GM12892 (cell line): ENCODE data around the gene LHX3.

Source experiments
- POLR2A ChIP-seq: IDR thresholded peaks from 2 replicates; pipeline ENCODE4 v1.6.1; 2011; ENCODE audit warnings: low read depth, low read length, control low read depth
- POLR2AphosphoS5 ChIP-seq: IDR thresholded peaks from 2 replicates; pipeline ENCODE4 v1.6.1; 2011; ENCODE audit warnings: low read depth, low read length, control low read depth
- TAF1 ChIP-seq: IDR thresholded peaks from 2 replicates; pipeline ENCODE4 v1.6.1; 2011; ENCODE audit warnings: low read depth, mild to moderate bottlenecking, control low read depth, low read length, borderline replicate concordance

GRCh38 chr9:136202454-136203407, 2.2 kb downstream of the LHX3 start:
- TF ChIP-seq POLR2A: no peak
- TF ChIP-seq TAF1: no peak
- TF ChIP-seq POLR2AphosphoS5: no peak
